Nephron progenitor cell (in vitro differentiated cells): ENCODE data around the gene SMIM38.
"Not testable (repeated sequence)": the region's sequence is repeated elsewhere in the genome, so short reads cannot be mapped to it uniquely, and the experiment has no call there.

Experiments used
- DNase-seq: peaks from one replicate; pipeline ENCODE4 v3.0.0; 2021
- H3K27ac Mint-ChIP-seq: 2 replicates; pipeline ENCODE4 v1.8.0; 2021; ENCODE audit warnings: mild to moderate bottlenecking, moderate library complexity, mixed read lengths
- H3K27me3 Mint-ChIP-seq: 2 replicates; pipeline ENCODE4 v1.8.0; 2021; ENCODE audit warnings: mild to moderate bottlenecking, low read depth, mixed read lengths; ENCODE audit not compliant: poor library complexity
- H3K36me3 Mint-ChIP-seq: 2 replicates; pipeline ENCODE4 v1.8.0; 2021; ENCODE audit warnings: low read depth, mixed read lengths
- H3K4me1 Mint-ChIP-seq: 2 replicates; pipeline ENCODE4 v1.8.0; 2021; ENCODE audit warnings: mixed read lengths
- H3K4me3 Mint-ChIP-seq: 2 replicates; pipeline ENCODE4 v1.8.0; 2021; ENCODE audit warnings: mild to moderate bottlenecking, moderate library complexity, mixed read lengths
- H3K9me3 Mint-ChIP-seq: 2 replicates; pipeline ENCODE4 v1.8.0; 2021; ENCODE audit warnings: mild to moderate bottlenecking, moderate library complexity, mixed read lengths
- CTCF ChIP-seq: fragments of 200-600 bp; sonication (generic); IDR thresholded peaks from 2 replicates; pipeline ENCODE4 v1.5.0; 2021; ENCODE audit warnings: antibody characterized with exemption

SMIM38 gene

GRCh38 chr11:69138265-69138664 lies 17.5 kb upstream of the SMIM38 start:
- Mint-ChIP-seq H3K4me3 (no peak overlapping the region), H3K27me3 (peaks cover 10% of the 10 kb centered on the region), H3K4me1 (peaks cover 5% of the 10 kb centered on the region), H3K36me3 (peaks cover 25% of the 10 kb centered on the region), H3K27ac (no peak overlapping the region), H3K9me3 (peaks cover 25% of the 10 kb centered on the region)
- TF ChIP-seq CTCF, result no peak
- no peak for DNase-seq

- H3K4me3 Mint-ChIP-seq, H3K27ac Mint-ChIP-seq, H3K4me1 Mint-ChIP-seq, H3K27me3 Mint-ChIP-seq, DNase-seq: not testable (repeated sequence)
- peaks cover 13% of the 10 kb centered on the region for H3K36me3 Mint-ChIP-seq
- peaks cover 20% of the 10 kb centered on the region for H3K9me3 Mint-ChIP-seq
These were observed 15.6 kb upstream of the SMIM38 start for GRCh38 chr11:69140161-69140560.

GRCh38 chr11:69140635-69141034 lies 15.1 kb upstream of the SMIM38 start:
- no peak for TF ChIP-seq CTCF
- H3K4me3 Mint-ChIP-seq, result no peak overlapping the region
- peaks cover 6% of the 10 kb centered on the region for H3K27me3 Mint-ChIP-seq
- no peak for DNase-seq
- H3K27ac Mint-ChIP-seq, result no peak overlapping the region
- peaks cover 5% of the 10 kb centered on the region for H3K4me1 Mint-ChIP-seq
- peaks cover 23% of the 10 kb centered on the region for H3K9me3 Mint-ChIP-seq
- peaks cover 13% of the 10 kb centered on the region for H3K36me3 Mint-ChIP-seq

GRCh38 chr11:69141742-69142141 lies 14.0 kb upstream of the SMIM38 start:
- peaks cover 8% of the 10 kb centered on the region for H3K27me3 Mint-ChIP-seq
- H3K36me3 Mint-ChIP-seq, result peaks cover 18% of the 10 kb centered on the region
- peaks cover 34% of the 10 kb centered on the region for H3K9me3 Mint-ChIP-seq
- no peak for TF ChIP-seq CTCF
- no peak overlapping the region for H3K4me3 Mint-ChIP-seq
- no peak overlapping the region for H3K27ac Mint-ChIP-seq
- peaks cover 5% of the 10 kb centered on the region for H3K4me1 Mint-ChIP-seq
- DNase-seq, result no peak

GRCh38 chr11:69142895-69143294 lies 12.8 kb upstream of the SMIM38 start:
- peaks cover 7% of the 10 kb centered on the region for H3K27me3 Mint-ChIP-seq
- H3K36me3 Mint-ChIP-seq, result peaks cover 19% of the 10 kb centered on the region
- no peak overlapping the region for H3K27ac Mint-ChIP-seq
- H3K4me1 Mint-ChIP-seq, result peaks cover 5% of the 10 kb centered on the region
- no peak for TF ChIP-seq CTCF
- H3K4me3 Mint-ChIP-seq, result no peak overlapping the region
- DNase-seq, result no peak
- H3K9me3 Mint-ChIP-seq, result peaks cover 41% of the 10 kb centered on the region

GRCh38 chr11:69144316-69145049 lies 11.3 kb upstream of the SMIM38 start:
- Mint-ChIP-seq H3K27ac (no peak overlapping the region), H3K36me3 (peaks cover 21% of the 10 kb centered on the region), H3K4me3 (no peak overlapping the region), H3K9me3 (peaks cover 55% of the 10 kb centered on the region), H3K27me3 (peaks cover 4% of the 10 kb centered on the region), H3K4me1 (no peaks in the 10 kb centered on the region)
- DNase-seq, result no peak
- TF ChIP-seq CTCF, result no peak
